GM23338 (cell line): ENCODE measurements around the gene CPAMD8. TPM values are rescaled to one million over a fixed set of nuclear protein-coding genes. Genes with fewer than 3 reads are reported as not detected.

ENCODE experiments used
- ATAC-seq: fragments of 200-7000 bp; cut with Tn5 transposase; 3 replicates; pipeline ENCODE4 v1.9.1; 2020
- DNase-seq: peaks from one replicate; pipeline ENCODE4 v3.0.0-alpha.2; 2015; ENCODE audit warnings: low spot score
- H2AFZ ChIP-seq: fragments of 200-600 bp; sonication (generic); 2 replicates; pipeline ENCODE4 v1.8.0; 2016; ENCODE audit warnings: antibody characterized with exemption, mild to moderate bottlenecking, moderate library complexity
- H3F3A ChIP-seq: fragments of 200-600 bp; sonication (generic); replicated peaks from 2 replicates; pipeline ENCODE4 v1.8.0; 2017; ENCODE audit warnings: antibody characterized with exemption, mixed run types, low read depth
- H3K27ac ChIP-seq: fragments of 200-600 bp; sonication (generic); 2 replicates; pipeline ENCODE4 v1.6.1; 2016; ENCODE audit warnings: low read depth
- H3K27me3 ChIP-seq: fragments of 200-600 bp; sonication (generic); 2 replicates; pipeline ENCODE4 v1.8.0; 2016; ENCODE audit warnings: mild to moderate bottlenecking, mixed run types, moderate library complexity; ENCODE audit not compliant: insufficient read depth
- H3K36me3 ChIP-seq: fragments of 200-600 bp; sonication (generic); 2 replicates; pipeline ENCODE4 v1.8.0; 2016; ENCODE audit warnings: mild to moderate bottlenecking; ENCODE audit not compliant: insufficient read depth
- H3K4me1 ChIP-seq: fragments of 200-600 bp; sonication (generic); 2 replicates; pipeline ENCODE4 v1.8.0; 2016; ENCODE audit warnings: mild to moderate bottlenecking, moderate library complexity; ENCODE audit not compliant: insufficient read depth
- H3K4me2 ChIP-seq: fragments of 200-600 bp; sonication (generic); 2 replicates; pipeline ENCODE4 v1.7.1; 2017; ENCODE audit warnings: mixed run types
- H3K4me3 ChIP-seq: fragments of 200-600 bp; sonication (generic); 2 replicates; pipeline ENCODE4 v1.6.1; 2016; ENCODE audit warnings: mixed run types
- H3K79me2 ChIP-seq: fragments of 200-600 bp; sonication (generic); replicated peaks from 2 replicates; pipeline ENCODE4 v1.8.0; 2017; ENCODE audit warnings: mild to moderate bottlenecking; ENCODE audit not compliant: insufficient read depth
- H3K9me2 ChIP-seq: fragments of 200-600 bp; sonication (generic); 2 replicates; pipeline ENCODE4 v1.8.0; 2017; ENCODE audit not compliant: insufficient read depth
- H4K20me1 ChIP-seq: fragments of 200-600 bp; sonication (generic); replicated peaks from 2 replicates; pipeline ENCODE4 v1.8.0; 2017; ENCODE audit warnings: mild to moderate bottlenecking; ENCODE audit not compliant: insufficient read depth
- H3K27ac Mint-ChIP-seq: 2 replicates; pipeline ENCODE4 v1.8.0; 2020; ENCODE audit warnings: inconsistent platforms, mild to moderate bottlenecking, moderate library complexity, mixed read lengths
- H3K27me3 Mint-ChIP-seq: 3 replicates; pipeline ENCODE4 v1.8.0; 2022; ENCODE audit warnings: low read depth, mild to moderate bottlenecking, moderate library complexity, mixed read lengths, inconsistent platforms; ENCODE audit not compliant: insufficient read depth, poor library complexity
- H3K36me3 Mint-ChIP-seq: 3 replicates; pipeline ENCODE4 v1.8.0; 2021; ENCODE audit warnings: low read depth, mild to moderate bottlenecking, inconsistent platforms, moderate library complexity, mixed read lengths
- H3K4me1 Mint-ChIP-seq: 3 replicates; pipeline ENCODE4 v1.8.0; 2020; ENCODE audit warnings: mild to moderate bottlenecking, inconsistent platforms, mixed read lengths
- H3K4me3 Mint-ChIP-seq: 3 replicates; pipeline ENCODE4 v1.8.0; 2021; ENCODE audit warnings: moderate library complexity, mild to moderate bottlenecking, inconsistent platforms, mixed read lengths
- H3K9me3 Mint-ChIP-seq: 3 replicates; pipeline ENCODE4 v1.8.0; 2020; ENCODE audit warnings: moderate library complexity, mild to moderate bottlenecking, inconsistent platforms, mixed read lengths
- JUNB ChIP-seq: IDR thresholded peaks from one replicate; pipeline ENCODE4 v1.6.1; 2016; ENCODE audit warnings: antibody characterized with exemption; ENCODE audit not compliant: unreplicated experiment
- NANOG ChIP-seq: IDR thresholded peaks from 2 replicates; pipeline ENCODE4 v1.6.1; 2016; ENCODE audit warnings: antibody characterized with exemption, borderline replicate concordance
- POLR2AphosphoS5 ChIP-seq: IDR thresholded peaks from 2 replicates; pipeline ENCODE4 v1.6.1; 2016; ENCODE audit warnings: antibody characterized with exemption, low read depth
- REST ChIP-seq: IDR thresholded peaks from one replicate; pipeline ENCODE4 v1.6.1; 2018; ENCODE audit warnings: antibody characterized with exemption; ENCODE audit not compliant: unreplicated experiment
- STAT1 ChIP-seq: IDR thresholded peaks from one replicate; pipeline ENCODE4 v1.6.1; 2016; ENCODE audit warnings: antibody characterized with exemption; ENCODE audit not compliant: unreplicated experiment
- ZNF114 ChIP-seq: fragments of 250-450 bp; sonication (Bioruptor Pico); IDR thresholded peaks from 2 replicates; pipeline ENCODE4 v1.5.0; 2020; ENCODE audit warnings: mild to moderate bottlenecking, moderate library complexity
- ZNF331 ChIP-seq: fragments of 250-450 bp; sonication (Bioruptor Pico); IDR thresholded peaks from 2 replicates; pipeline ENCODE4 v1.5.0; 2020; ENCODE audit warnings: low read depth, mild to moderate bottlenecking, moderate library complexity
- ZNF462 ChIP-seq: fragments of 250-450 bp; sonication (Bioruptor Pico); IDR thresholded peaks from 2 replicates; pipeline ENCODE4 v1.5.0; 2020; ENCODE audit warnings: mild to moderate bottlenecking, moderate library complexity
- polyA plus RNA-seq: library from polyadenylated mRNA; unstranded; fragments of >200 nt; fragmentation: Nextera tagmentation; extraction: Ambion mirVana; gene quantifications from 2 replicates; pipeline ENCODE4 v1.2.1, GENCODE V29; 2016
- total RNA-seq: library from RNA; depleted of rRNA; stranded (reverse); fragments of >200 nt; shearing (Covaris generic); gene quantifications from 2 replicates; pipeline ENCODE4 v1.2.3, GENCODE V29; 2014

CPAMD8 gene
- total and polyA plus RNA-seq, 2 experiments from 2014 or later = 4.4 to 11.8 TPM

DNA sequence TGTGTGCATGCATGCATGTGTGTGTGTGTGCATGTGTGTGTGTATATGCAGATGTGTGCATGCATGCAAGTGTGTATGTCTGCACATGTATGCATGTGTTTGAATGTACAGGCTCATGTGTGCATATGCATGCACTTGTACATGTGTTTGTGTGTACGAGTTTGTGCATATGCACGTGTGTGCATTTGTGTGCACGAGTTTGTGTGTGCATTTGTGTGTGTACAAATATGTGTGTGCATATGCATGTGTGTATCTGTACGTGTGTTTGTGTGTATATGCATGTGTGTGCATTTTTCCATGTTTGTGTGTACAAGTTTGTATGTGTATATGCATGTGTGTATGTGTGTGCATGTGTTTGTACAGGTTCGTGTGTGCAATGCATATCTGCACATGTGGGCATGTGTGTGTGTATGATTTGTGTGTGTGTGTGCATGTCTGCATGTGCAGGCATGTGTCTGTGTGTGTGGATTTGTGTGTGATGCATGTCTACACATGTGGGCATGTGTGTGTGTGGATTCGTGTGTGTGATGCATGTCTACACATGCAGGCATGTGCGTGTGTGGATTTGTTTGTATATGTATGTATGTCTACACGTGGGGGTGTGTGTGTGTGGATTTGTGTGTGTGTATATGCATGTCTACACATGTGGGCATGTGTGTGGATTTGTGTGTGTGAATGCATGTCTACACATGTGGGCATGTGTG, 80.7 kb downstream of the CPAMD8 start:
- Histone ChIP-seq H2AFZ (no peak overlapping the region), H3K79me2 (no peaks in the 10 kb centered on the region), H3K4me3 (no peak overlapping the region), H3K27ac (no peak overlapping the region), H4K20me1 (no peaks in the 10 kb centered on the region), H3K36me3 (no peaks in the 10 kb centered on the region), H3K4me2 (no peak overlapping the region), H3K27me3 (no peaks in the 10 kb centered on the region), H3K4me1 (no peaks in the 10 kb centered on the region), H3F3A (peaks cover 7% of the 10 kb centered on the region; the same call in 1 of the 2 replicates), H3K9me2 (no peaks in the 10 kb centered on the region)
- Mint-ChIP-seq H3K4me3 (no peak overlapping the region; the same call in 2 of the 3 replicates), H3K4me1 (no peaks in the 10 kb centered on the region), H3K27ac (no peak overlapping the region), H3K27me3 (peaks cover 9% of the 10 kb centered on the region), H3K9me3 (peaks cover 17% of the 10 kb centered on the region), H3K36me3 (peaks cover 15% of the 10 kb centered on the region)
- DNase-seq = no peak
- ATAC-seq = no peak
- TF ChIP-seq ZNF462 (CRISPR knock-in tag) (no peak), ZNF331 (no peak), POLR2AphosphoS5 (no peak), REST (no peak), JUNB (no peak), STAT1 (no peak), ZNF114 (CRISPR knock-in tag) (no peak), NANOG (no peak)
